HG02852 (cell line): ENCODE results near the gene GNB5.

Source experiments
- ATAC-seq: cut with Tn5 transposase; IDR thresholded peaks from one replicate; pipeline ENCODE4 v1.9.1; 2021; ENCODE audit warnings: mild to moderate bottlenecking, moderate library complexity; ENCODE audit not compliant: unreplicated experiment

GNB5 gene

GRCh38 chr15:52071570-52071969, 119.6 kb downstream of the GNB5 start:
- no peak for ATAC-seq

GRCh38 chr15:52069559-52069958, 121.6 kb downstream of the GNB5 start:
- no peak for ATAC-seq

- ATAC-seq, result no peak
Measured at GRCh38 chr15:52068004-52068615, 123.1 kb downstream of the GNB5 start.

- ATAC-seq, result no peak
Measured at GRCh38 chr15:52067545-52067926, 123.7 kb downstream of the GNB5 start.

- ATAC-seq, result no peak
Measured at GRCh38 chr15:52066842-52067544, 124.2 kb downstream of the GNB5 start.
